CD14-positive monocyte (primary cell): ENCODE measurements around the gene SDHAF1. TPM values are rescaled to one million over a fixed set of nuclear protein-coding genes. Genes with fewer than 3 reads are reported as not detected.

ENCODE experiments used
- DNase-seq, 3 donors: peaks; one replicate each; pipeline ENCODE4 v3.0.0-alpha.2; 2011 to 2022
- H2AFZ ChIP-seq: 2 replicates; pipeline ENCODE4 v1.6.0; 2012; ENCODE audit warnings: mild to moderate bottlenecking, low read depth, low read length, inconsistent platforms; ENCODE audit not compliant: insufficient read depth, poor library complexity, severe bottlenecking
- H3K27ac ChIP-seq, 2 donors: 1 replicate in 1 of 2; 2 replicates in 1 of 2; pipeline ENCODE4 v1.5.1; 2012 to 2013; ENCODE audit warnings: low read length in 2 of 2, control low read depth in 1 of 2, inconsistent platforms in 1 of 2, low read depth in 1 of 2, mild to moderate bottlenecking in 1 of 2
- H3K27me3 ChIP-seq, 2 donors: one replicate each; pipeline versions ENCODE4 v1.6.0 to v1.6.1; 2011 to 2013; ENCODE audit warnings: low read length in 2 of 2; ENCODE audit not compliant: control insufficient read depth in 2 of 2, insufficient read depth in 2 of 2
- H3K36me3 ChIP-seq, 2 donors: replicated peaks in 1 of 2; 1 replicate in 1 of 2; 2 replicates in 1 of 2; pipeline versions ENCODE4 v1.5.1 to v1.6.1; 2012 to 2013; ENCODE audit warnings: low read length in 2 of 2, control low read depth in 1 of 2, inconsistent platforms in 1 of 2, mild to moderate bottlenecking in 1 of 2; ENCODE audit not compliant: insufficient read depth in 2 of 2, control insufficient read depth in 1 of 2
- H3K4me1 ChIP-seq, 2 donors: 1 replicate in 1 of 2; 2 replicates in 1 of 2; pipeline versions ENCODE4 v1.5.1 to v1.6.1; 2012 to 2013; ENCODE audit warnings: low read length in 2 of 2, control low read depth in 1 of 2, inconsistent platforms in 1 of 2, mild to moderate bottlenecking in 1 of 2, moderate library complexity in 1 of 2; ENCODE audit not compliant: insufficient read depth in 2 of 2, control insufficient read depth in 1 of 2
- H3K4me2 ChIP-seq: replicated peaks from 2 replicates; pipeline ENCODE3; 2012; ENCODE audit warnings: low read length, moderate library complexity, mild to moderate bottlenecking; ENCODE audit not compliant: poor library complexity, severe bottlenecking; ENCODE audit errors: extremely low read depth
- H3K4me3 ChIP-seq, 3 experiments: fragments of 200-600 bp in 1 of 3; sonication (generic) in 1 of 3; replicated peaks in 1 of 3; 1 replicate in 2 of 3; 2 replicates in 1 of 3; pipeline ENCODE4 v1.5.1; 2011 to 2013; ENCODE audit warnings: low read length in 3 of 3, mild to moderate bottlenecking in 3 of 3, control low read depth in 2 of 3, low read depth in 2 of 3, inconsistent platforms in 1 of 3, moderate library complexity in 1 of 3
- H3K79me2 ChIP-seq: 2 replicates; pipeline ENCODE4 v1.6.0; 2012; ENCODE audit warnings: mild to moderate bottlenecking, control low read depth, inconsistent platforms, low read length, moderate library complexity; ENCODE audit not compliant: insufficient read depth
- H3K9ac ChIP-seq: 2 replicates; pipeline ENCODE4 v1.6.0; 2017; ENCODE audit warnings: low read length, mild to moderate bottlenecking; ENCODE audit not compliant: insufficient read depth, poor library complexity, severe bottlenecking
- H3K9me3 ChIP-seq, 2 donors: replicated peaks in 1 of 2; 1 replicate in 1 of 2; 2 replicates in 1 of 2; pipeline versions ENCODE4 v1.5.1 to v1.6.1; 2012 to 2013; ENCODE audit warnings: low read length in 2 of 2, control low read depth in 1 of 2; ENCODE audit not compliant: control insufficient read depth in 1 of 2, insufficient read depth in 1 of 2
- H4K20me1 ChIP-seq: 2 replicates; pipeline ENCODE4 v1.6.0; 2012; ENCODE audit warnings: mild to moderate bottlenecking, low read length, control low read depth, moderate library complexity; ENCODE audit not compliant: insufficient read depth
- H3K27ac Mint-ChIP-seq, 7 donors: one replicate each; pipeline ENCODE4 v1.8.0; 2020; ENCODE audit warnings: mild to moderate bottlenecking in 7 of 7, mixed read lengths in 7 of 7, moderate library complexity in 6 of 7, inconsistent platforms in 2 of 7
- H3K27me3 Mint-ChIP-seq, 3 donors: one replicate each; pipeline ENCODE4 v1.8.0; 2021 to 2022; ENCODE audit warnings: low read depth in 3 of 3, mild to moderate bottlenecking in 3 of 3, mixed read lengths in 3 of 3, moderate library complexity in 3 of 3, inconsistent platforms in 1 of 3
- H3K36me3 Mint-ChIP-seq, 2 donors: one replicate each; pipeline ENCODE4 v1.8.0; 2020; ENCODE audit warnings: mixed read lengths in 2 of 2, inconsistent platforms in 1 of 2, mild to moderate bottlenecking in 1 of 2
- H3K4me1 Mint-ChIP-seq: one replicate; pipeline ENCODE4 v1.8.0; 2020; ENCODE audit warnings: mild to moderate bottlenecking, mixed read lengths
- H3K4me3 Mint-ChIP-seq, 2 donors: one replicate each; pipeline ENCODE4 v1.8.0; 2020; ENCODE audit warnings: mild to moderate bottlenecking in 2 of 2, mixed read lengths in 2 of 2, moderate library complexity in 1 of 2
- H3K9me3 Mint-ChIP-seq, 7 donors: one replicate each; pipeline ENCODE4 v1.8.0; 2020 to 2022; ENCODE audit warnings: mixed read lengths in 7 of 7, mild to moderate bottlenecking in 6 of 7, moderate library complexity in 6 of 7, inconsistent platforms in 2 of 7
- WGBS: methylation state at CpG from one replicate; pipeline ENCODE4 v1.1.5; 2013; ENCODE audit warnings: missing lambda C conversion rate; ENCODE audit not compliant: insufficient coverage; 5-methylcytosine and 5-hydroxymethylcytosine counted together
- intact Hi-C, 2 donors: fragments of 100-400 bp; cut with micrococcal nuclease; formaldehyde crosslinking; loops; one replicate each; pipeline versions ENCODE4 v1.15.0 to v1.15.1; 2023
- polyA plus RNA-seq, 3 donors: library from polyadenylated mRNA; depleted of rRNA in 1 of 3; unstranded in 2 of 3; stranded (reverse) in 1 of 3; fragments of 300-500 nt in 2 of 3; fragments of >200 nt in 1 of 3; fragmentation: Illumina TruSeq in 2 of 3; gene quantifications; 1 replicate in 2 of 3; 2 replicates in 1 of 3; pipeline ENCODE4 v1.2.3, GENCODE V29; 2012 to 2021
- TF ChIP-seq, protein P1 (sequence below): fragments of 200-600 bp; IDR thresholded peaks from one replicate; pipeline ENCODE4 v1.8.0; 2022; ENCODE audit warnings: antibody characterized with exemption, mild to moderate bottlenecking

SDHAF1 gene
- polyA plus RNA-seq, 3 donors = 10.4 to 26.9 (median 19.0) TPM

DNA sequence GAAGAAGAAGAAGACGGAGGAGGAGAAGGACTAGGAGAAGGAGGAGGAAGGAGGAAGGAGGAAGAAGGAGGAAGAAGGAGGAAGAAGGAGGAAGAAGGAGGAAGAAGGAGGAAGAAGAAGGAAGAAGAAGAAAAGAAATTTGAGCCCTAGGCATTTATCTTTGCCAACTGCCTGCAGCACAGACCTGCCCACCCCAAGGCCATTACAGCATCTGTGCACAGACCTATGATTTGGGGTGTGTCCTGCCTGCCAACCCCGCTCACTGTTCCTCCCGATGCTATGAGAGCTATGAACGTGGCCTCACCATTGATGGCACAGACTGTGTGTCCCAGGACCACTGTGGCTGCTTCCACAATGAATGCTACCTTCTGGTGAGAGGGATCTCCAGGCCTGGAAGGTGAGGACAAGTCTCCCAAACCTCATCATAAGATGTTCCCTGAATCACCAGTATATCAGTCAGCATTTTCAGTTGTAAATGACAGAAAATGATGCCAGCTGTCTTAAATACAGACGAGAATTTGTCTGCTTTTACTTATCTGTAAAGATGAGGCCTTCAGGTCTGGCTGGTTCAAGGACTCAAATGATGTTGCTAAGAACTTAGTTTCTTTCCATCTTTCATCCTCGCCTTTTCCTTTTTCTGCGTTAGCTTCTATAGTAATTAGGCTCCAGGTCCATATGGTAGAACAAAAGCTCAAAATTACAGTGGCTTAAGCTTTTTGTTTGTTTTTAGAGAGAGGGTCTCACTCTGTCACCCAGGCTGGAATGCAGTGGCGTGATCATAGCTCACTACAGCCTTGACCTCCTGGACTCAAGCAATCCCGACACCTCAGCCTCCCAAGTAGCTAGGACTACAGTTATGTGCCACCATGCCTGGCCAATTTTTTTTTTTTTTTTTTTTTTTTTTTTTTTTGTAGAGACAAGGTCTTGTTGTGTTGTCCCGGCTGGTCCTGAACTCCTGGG is 3.9 kb upstream of the SDHAF1 start:
- Mint-ChIP-seq H3K27ac (peak overlapping the region in 2 of 7 donors; percentile 9 to 62), H3K4me1 (peaks cover 29% of the 10 kb centered on the region), H3K9me3 (peaks cover 3 to 11% (median 7%) of the 10 kb centered on the region in 7 donors), H3K4me3 (no peak overlapping the region), H3K27me3 (peaks cover 3 to 17% (median 15%) of the 10 kb centered on the region in 3 donors), H3K36me3 (no peaks in the 10 kb centered on the region)
- H3K4me1 ChIP-seq = peaks cover 33 to 34% of the 10 kb centered on the region in 2 donors
- TF ChIP-seq, protein P1, sequence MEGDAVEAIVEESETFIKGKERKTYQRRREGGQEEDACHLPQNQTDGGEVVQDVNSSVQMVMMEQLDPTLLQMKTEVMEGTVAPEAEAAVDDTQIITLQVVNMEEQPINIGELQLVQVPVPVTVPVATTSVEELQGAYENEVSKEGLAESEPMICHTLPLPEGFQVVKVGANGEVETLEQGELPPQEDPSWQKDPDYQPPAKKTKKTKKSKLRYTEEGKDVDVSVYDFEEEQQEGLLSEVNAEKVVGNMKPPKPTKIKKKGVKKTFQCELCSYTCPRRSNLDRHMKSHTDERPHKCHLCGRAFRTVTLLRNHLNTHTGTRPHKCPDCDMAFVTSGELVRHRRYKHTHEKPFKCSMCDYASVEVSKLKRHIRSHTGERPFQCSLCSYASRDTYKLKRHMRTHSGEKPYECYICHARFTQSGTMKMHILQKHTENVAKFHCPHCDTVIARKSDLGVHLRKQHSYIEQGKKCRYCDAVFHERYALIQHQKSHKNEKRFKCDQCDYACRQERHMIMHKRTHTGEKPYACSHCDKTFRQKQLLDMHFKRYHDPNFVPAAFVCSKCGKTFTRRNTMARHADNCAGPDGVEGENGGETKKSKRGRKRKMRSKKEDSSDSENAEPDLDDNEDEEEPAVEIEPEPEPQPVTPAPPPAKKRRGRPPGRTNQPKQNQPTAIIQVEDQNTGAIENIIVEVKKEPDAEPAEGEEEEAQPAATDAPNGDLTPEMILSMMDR = no peak
- no peak for DNase-seq
- H3K4me3 ChIP-seq = no peak overlapping the region
- no peak overlapping the region for H3K27ac ChIP-seq
- no peaks in the 10 kb centered on the region for H3K36me3 ChIP-seq
- H3K79me2 ChIP-seq = peaks cover 10% of the 10 kb centered on the region
- no peak overlapping the region for H3K4me2 ChIP-seq
- H2AFZ ChIP-seq = no peak overlapping the region
- no peak overlapping the region for H3K9ac ChIP-seq
- H3K9me3 ChIP-seq = no peaks in the 10 kb centered on the region
- 65% methylated on average over 5 of the region's 10 CpGs for WGBS
- peaks cover 0 to 3% of the 10 kb centered on the region in 2 donors for H3K27me3 ChIP-seq
- intact Hi-C loops = no loop called here
- H4K20me1 ChIP-seq = peaks cover 8% of the 10 kb centered on the region

DNA sequence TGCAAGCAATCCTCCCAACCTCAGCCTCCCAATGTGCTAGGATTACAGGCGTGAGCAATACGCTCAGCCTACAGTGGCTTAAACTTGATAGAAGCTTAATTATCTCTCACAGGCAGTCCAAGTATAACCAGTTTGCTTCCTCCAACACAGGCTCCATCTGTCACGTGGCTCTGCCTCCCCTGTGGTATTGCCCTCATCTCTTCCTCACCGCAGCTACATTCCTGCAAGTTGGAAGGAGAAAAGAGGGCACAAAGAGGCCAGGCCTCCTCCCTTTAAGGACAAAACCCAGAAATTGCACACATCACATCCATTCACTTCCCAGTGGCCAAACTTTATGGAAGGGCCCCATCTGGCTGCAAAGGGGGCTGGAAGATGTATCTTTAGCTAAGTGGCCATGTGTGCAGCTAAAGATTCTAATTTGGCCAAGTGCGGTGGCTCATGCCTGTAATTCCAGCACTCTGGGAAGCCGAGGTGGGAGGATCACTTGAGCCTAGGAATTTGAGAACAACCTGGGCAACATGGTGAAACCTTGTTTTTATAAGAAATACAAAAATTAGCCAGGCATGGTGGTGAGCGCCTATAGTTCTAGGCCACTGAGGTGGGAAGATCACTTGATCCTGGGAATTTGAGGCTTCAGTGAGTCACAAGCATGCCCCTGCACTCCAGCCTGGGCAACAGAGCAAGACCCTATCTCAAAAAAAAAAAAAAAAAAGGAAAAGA is 3.1 kb upstream of the SDHAF1 start:
- Mint-ChIP-seq H3K4me3 (no peak overlapping the region), H3K4me1 (peaks cover 31% of the 10 kb centered on the region), H3K27me3 (peaks cover 3 to 17% (median 15%) of the 10 kb centered on the region in 3 donors), H3K9me3 (peaks cover 3 to 11% (median 7%) of the 10 kb centered on the region in 7 donors), H3K27ac (no peak overlapping the region), H3K36me3 (no peaks in the 10 kb centered on the region)
- Histone ChIP-seq H4K20me1 (peaks cover 16% of the 10 kb centered on the region), H2AFZ (no peak overlapping the region), H3K4me1 (peaks cover 33 to 35% of the 10 kb centered on the region in 2 donors), H3K9ac (no peak overlapping the region), H3K27ac (no peak overlapping the region), H3K36me3 (no peaks in the 10 kb centered on the region), H3K9me3 (no peaks in the 10 kb centered on the region), H3K4me3 (no peak overlapping the region), H3K4me2 (no peak overlapping the region), H3K79me2 (peaks cover 18% of the 10 kb centered on the region), H3K27me3 (peaks cover 0 to 3% of the 10 kb centered on the region in 2 donors)
- no peak for DNase-seq
- WGBS = 91% methylated on average over 6 of the region's 7 CpGs
- TF ChIP-seq, protein P1 = no peak
- intact Hi-C loops = no loop called here
